GM20000 (cell line): ENCODE data around the gene NT5DC3.

ENCODE experiments used
- DNase-seq: peaks from one replicate; pipeline ENCODE4 v3.0.0; 2012; ENCODE audit warnings: low spot score
- CTCF ChIP-seq: IDR thresholded peaks from 2 replicates; pipeline ENCODE4 v1.5.1; 2012; ENCODE audit warnings: mild to moderate bottlenecking, control low read depth; ENCODE audit errors: extremely low read depth, missing control alignments

Gene NT5DC3

DNA sequence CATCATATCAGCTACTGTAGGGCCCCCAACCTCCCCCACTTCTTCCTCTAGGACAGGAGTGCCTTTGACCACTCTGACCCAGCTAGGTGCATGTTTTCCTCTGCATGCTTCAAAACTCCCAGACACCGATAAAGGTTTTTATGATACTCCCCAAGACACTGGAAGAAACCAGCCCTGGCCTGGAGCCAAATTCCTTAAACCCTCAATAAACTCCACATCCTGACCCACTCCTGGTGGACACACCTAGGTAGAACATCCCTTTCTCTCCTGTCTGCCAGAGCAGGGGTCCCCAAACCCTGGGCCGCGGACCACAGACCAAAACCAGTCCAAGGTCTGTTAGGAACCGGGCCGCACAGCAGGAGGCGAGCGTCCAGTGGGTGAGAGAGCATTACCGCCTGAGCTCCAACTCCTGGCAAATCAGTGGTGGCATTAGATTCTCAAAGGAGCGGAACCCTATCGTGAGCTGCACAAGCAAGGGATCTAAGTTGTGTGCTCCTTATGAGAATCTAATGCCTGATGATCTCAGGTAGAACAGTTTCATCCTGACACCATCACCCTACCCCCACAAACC lies 49.6 kb downstream of the NT5DC3 start:
- DNase-seq: no peak
- TF ChIP-seq CTCF: no peak

GRCh38 chr12:103786201-103786600 lies 54.8 kb downstream of the NT5DC3 start:
- no peak for DNase-seq
- no peak for TF ChIP-seq CTCF

GRCh38 chr12:103785243-103786031 lies 55.6 kb downstream of the NT5DC3 start:
- no peak for DNase-seq
- TF ChIP-seq CTCF: no peak

GRCh38 chr12:103783744-103784664 lies 57.0 kb downstream of the NT5DC3 start:
- TF ChIP-seq CTCF: no peak
- no peak for DNase-seq

DNA sequence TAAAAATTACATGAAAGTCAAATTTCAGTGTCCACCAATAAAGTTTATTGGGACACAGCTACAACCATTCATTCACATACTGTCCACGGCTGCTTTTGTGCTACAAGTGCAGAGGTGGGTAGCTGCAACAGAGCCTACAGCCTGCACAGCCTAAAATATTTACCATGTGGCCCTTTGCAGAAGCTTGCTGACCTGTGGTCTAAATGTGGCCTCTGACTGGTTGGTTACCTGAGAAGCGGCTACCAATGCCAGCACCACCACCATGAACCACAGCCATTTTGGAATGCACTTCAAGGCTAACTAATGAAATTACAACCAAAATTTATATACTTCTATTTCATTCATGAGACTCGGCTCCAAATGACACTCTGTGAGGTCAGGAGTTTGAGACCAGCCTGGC lies 58.6 kb downstream of the NT5DC3 start:
- no peak for DNase-seq
- no peak for TF ChIP-seq CTCF

- DNase-seq: no peak
- no peak for TF ChIP-seq CTCF
These were observed 60.0 kb downstream of the NT5DC3 start for GRCh38 chr12:103780992-103781391.

- no peak for TF ChIP-seq CTCF
- DNase-seq: no peak
These were observed 61.0 kb downstream of the NT5DC3 start for GRCh38 chr12:103780093-103780440.
